SK-N-SH (cell line): Measurements from ENCODE around the gene TANC2. TPM values are rescaled to one million over a fixed set of nuclear protein-coding genes. Genes with fewer than 3 reads are reported as not detected.
A peak's percentile ranks its signal among the peaks of the same experiment; 100 is the strongest.

Source experiments
- CTCF ChIA-PET: fragments of 300-600, 350-600 bp; formaldehyde crosslinking; extraction: SDS; loops from one replicate; lab custom pipeline; 2021; lab: Yijun Ruan, JAX
- POLR2A ChIA-PET: fragments of 350-600 bp; sonication (Branson Sonifier 250); formaldehyde crosslinking; extraction: SDS; loops from one replicate; lab custom pipeline; 2020; ENCODE audit warnings: antibody characterized with exemption, inconsistent platforms; lab: Yijun Ruan, JAX
- DNase-seq: peaks from one replicate; pipeline ENCODE4 v3.0.0; 2012
- H2AFZ ChIP-seq: fragments of 200-600 bp; sonication (generic); 2 replicates; pipeline ENCODE4 v1.8.1; 2016; ENCODE audit warnings: antibody characterized with exemption, mild to moderate bottlenecking, low read depth
- H3F3A ChIP-seq: fragments of 200-600 bp; sonication (generic); replicated peaks from 2 replicates; pipeline ENCODE3; 2016; ENCODE audit warnings: antibody characterized with exemption, mild to moderate bottlenecking; ENCODE audit not compliant: insufficient read depth
- H3K27ac ChIP-seq, 2 experiments: fragments of 200-500 bp in 1 of 2; fragments of 200-600 bp in 1 of 2; sonication (Bioruptor generic) in 1 of 2; sonication (generic), shearing (Covaris generic) in 1 of 2; 2 replicates each; pipeline versions ENCODE4 v1.5.1 to v1.6.1; 2014 to 2016; ENCODE audit warnings: low read depth in 2 of 2, inconsistent platforms in 1 of 2, low read length in 1 of 2, mild to moderate bottlenecking in 1 of 2, mixed read lengths in 1 of 2
- H3K27me3 ChIP-seq: fragments of 200-600 bp; sonication (generic), shearing (Covaris generic); 2 replicates; pipeline ENCODE4 v1.6.1; 2016; ENCODE audit warnings: mixed run types; ENCODE audit not compliant: insufficient read depth
- H3K36me3 ChIP-seq, 2 experiments: fragments of 200-500 bp in 1 of 2; fragments of 200-600 bp in 1 of 2; sonication (Bioruptor generic) in 1 of 2; sonication (generic) in 1 of 2; replicated peaks in 1 of 2; 2 replicates each; pipeline versions ENCODE3 to v1.5.1; 2014 to 2016; ENCODE audit warnings: low read length in 1 of 2, mild to moderate bottlenecking in 1 of 2; ENCODE audit not compliant: insufficient read depth in 2 of 2, control insufficient read depth in 1 of 2
- H3K4me1 ChIP-seq, 2 experiments: fragments of 200-500 bp in 1 of 2; fragments of 200-600 bp in 1 of 2; sonication (Bioruptor generic) in 1 of 2; sonication (generic), shearing (Covaris generic) in 1 of 2; 2 replicates each; pipeline versions ENCODE4 v1.5.1 to v1.6.1; 2014 to 2016; ENCODE audit warnings: low read depth in 1 of 2, low read length in 1 of 2, mixed run types in 1 of 2; ENCODE audit not compliant: insufficient read depth in 2 of 2, control insufficient read depth in 1 of 2
- H3K4me2 ChIP-seq: fragments of 200-600 bp; sonication (generic), shearing (Covaris generic); 2 replicates; pipeline ENCODE4 v1.6.1; 2017; ENCODE audit warnings: mixed run types
- H3K4me3 ChIP-seq, 2 experiments: fragments of 200-500 bp in 1 of 2; fragments of 200-600 bp in 1 of 2; sonication (Bioruptor generic) in 1 of 2; sonication (generic), shearing (Covaris generic) in 1 of 2; 2 replicates each; pipeline versions ENCODE4 v1.5.1 to v1.8.1; 2014 to 2016; ENCODE audit warnings: low read depth in 2 of 2, inconsistent platforms in 1 of 2, low read length in 1 of 2, mild to moderate bottlenecking in 1 of 2, mixed read lengths in 1 of 2, moderate library complexity in 1 of 2
- H3K79me2 ChIP-seq: fragments of 200-600 bp; sonication (generic); 2 replicates; pipeline ENCODE4 v1.8.1; 2017; ENCODE audit warnings: mild to moderate bottlenecking; ENCODE audit not compliant: insufficient read depth
- H3K9ac ChIP-seq: fragments of 200-600 bp; sonication (generic); 2 replicates; pipeline ENCODE4 v1.6.1; 2017; ENCODE audit warnings: mixed run types
- H3K9me2 ChIP-seq: fragments of 200-600 bp; sonication (generic); 2 replicates; pipeline ENCODE4 v1.6.1; 2017; ENCODE audit warnings: mixed run types
- H3K9me3 ChIP-seq: fragments of 200-600 bp; sonication (generic); 2 replicates; pipeline ENCODE4 v1.6.1; 2017; ENCODE audit warnings: mixed run types, mild to moderate bottlenecking, moderate library complexity
- H4K20me1 ChIP-seq: fragments of 200-600 bp; sonication (generic); 2 replicates; pipeline ENCODE4 v1.6.1; 2017; ENCODE audit warnings: mild to moderate bottlenecking, mixed run types; ENCODE audit not compliant: insufficient read depth
- CHD2 ChIP-seq: fragments of 150-350 bp; IDR thresholded peaks from 2 replicates; pipeline ENCODE4 v1.6.1; 2018; ENCODE audit warnings: low read length; ENCODE audit not compliant: partially characterized antibody
- EZH2phosphoT487 ChIP-seq: fragments of 200-600 bp; sonication (generic); IDR thresholded peaks from 2 replicates; pipeline ENCODE4 v1.6.1; 2017; ENCODE audit warnings: low read depth, mixed run types, mild to moderate bottlenecking, antibody characterized with exemption, moderate library complexity, borderline replicate concordance
- FOXJ3 ChIP-seq: sonication (generic); formaldehyde crosslinking; IDR thresholded peaks from 2 replicates; pipeline ENCODE4 v1.5.1; 2020; ENCODE audit warnings: mild to moderate bottlenecking, missing genetic modification reagents
- GABPA ChIP-seq: IDR thresholded peaks from 2 replicates; pipeline ENCODE4 v1.4.0; 2012; ENCODE audit warnings: low read depth, mild to moderate bottlenecking
- GATA2 ChIP-seq: sonication (generic); formaldehyde crosslinking; IDR thresholded peaks from 2 replicates; pipeline ENCODE4 v1.5.0; 2020; ENCODE audit warnings: mild to moderate bottlenecking, missing genetic modification reagents
- NFIC ChIP-seq: IDR thresholded peaks from 2 replicates; pipeline ENCODE4 v1.4.0; 2012; ENCODE audit warnings: borderline replicate concordance
- NRF1 ChIP-seq: IDR thresholded peaks from 2 replicates; pipeline ENCODE4 v1.6.1; 2012; ENCODE audit warnings: low read depth, mild to moderate bottlenecking, low read length
- RFX5 ChIP-seq: IDR thresholded peaks from 2 replicates; pipeline ENCODE4 v1.6.1; 2012; ENCODE audit warnings: mild to moderate bottlenecking, improper control_type of control experiment, low read length
- RXRA ChIP-seq: IDR thresholded peaks from 2 replicates; pipeline ENCODE4 v1.4.0; 2012; ENCODE audit warnings: low read depth, mild to moderate bottlenecking, borderline replicate concordance
- SMC3 ChIP-seq: IDR thresholded peaks from 2 replicates; pipeline ENCODE4 v1.6.1; 2012; ENCODE audit warnings: low read depth, low read length, improper control_type of control experiment
- TCF12 ChIP-seq: IDR thresholded peaks from 2 replicates; pipeline ENCODE4 v1.4.0; 2012
- TEAD4 ChIP-seq: IDR thresholded peaks from 2 replicates; pipeline ENCODE4 v1.4.0; 2012; ENCODE audit warnings: mild to moderate bottlenecking, borderline replicate concordance; ENCODE audit not compliant: insufficient read depth
- YY1 ChIP-seq: IDR thresholded peaks from 2 replicates; pipeline ENCODE4 v1.4.0; 2012; ENCODE audit warnings: low read depth, mild to moderate bottlenecking
- WGBS: methylation state at CpG from one replicate; pipeline ENCODE4 v1.1.6; 2017; ENCODE audit warnings: low lambda C conversion rate; 5-methylcytosine and 5-hydroxymethylcytosine counted together
- polyA plus RNA-seq, 3 experiments: library from polyadenylated mRNA; depleted of rRNA; stranded (reverse); fragments of >200 nt; gene quantifications; 2 replicates each; pipeline ENCODE4 v1.2.3, GENCODE V29; 2012
- TF ChIP-seq, protein P1 (sequence below): IDR thresholded peaks from 2 replicates; pipeline ENCODE4 v1.4.0; 2012; ENCODE audit warnings: low read depth, borderline replicate concordance
- TF ChIP-seq, protein P2 (sequence below): fragments of 150-350 bp; IDR thresholded peaks from 2 replicates; pipeline ENCODE4 v1.6.1; 2017; ENCODE audit warnings: antibody characterized with exemption, low read length, low read depth, borderline replicate concordance
- TF ChIP-seq, protein P3 (sequence below): IDR thresholded peaks from 2 replicates; pipeline ENCODE4; 2012

Gene TANC2
- polyA plus RNA-seq, 1 of the 3 experiments (the other 2 are of a cell fraction) = 23.0 TPM

DNA sequence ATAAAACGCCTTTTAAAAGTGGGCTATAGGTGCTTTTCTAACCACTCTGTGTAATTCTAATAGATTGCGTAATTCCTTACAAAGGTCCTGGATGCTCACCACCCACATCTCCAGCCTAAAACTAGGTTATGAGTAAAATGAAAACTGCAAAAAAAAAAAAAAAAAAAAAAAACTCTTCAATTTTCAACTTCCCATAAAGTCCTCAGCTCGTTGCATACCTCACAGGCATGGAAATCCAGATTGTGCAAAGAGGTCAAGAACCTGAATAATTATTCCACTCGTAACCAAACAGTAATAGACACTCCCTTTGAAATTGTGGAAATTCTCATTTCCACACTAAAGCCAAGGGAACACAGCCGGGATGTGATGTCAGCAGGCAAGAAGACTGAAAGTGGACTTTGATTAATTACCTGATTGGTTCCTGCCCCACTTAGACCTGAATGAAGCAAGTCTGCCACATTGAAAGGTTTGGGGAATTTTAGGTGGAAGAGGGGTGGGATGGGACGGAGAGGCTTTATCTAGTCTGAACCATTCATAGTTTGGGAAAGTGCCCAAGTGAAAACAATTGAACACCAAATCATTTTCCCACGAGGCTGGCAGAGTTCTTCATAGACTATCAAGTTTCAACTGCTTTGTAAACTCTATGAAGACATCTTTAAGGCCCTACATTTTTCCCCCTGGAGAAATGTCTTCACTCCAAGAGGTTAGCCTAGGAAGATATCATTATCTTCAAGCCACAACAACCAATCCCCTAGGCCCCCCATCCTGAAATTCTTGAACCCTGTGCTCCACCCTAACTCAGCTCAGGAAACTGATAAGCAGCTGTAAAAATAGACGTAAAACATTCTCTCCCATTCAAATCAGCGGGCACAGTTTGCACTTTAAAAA, 49.1 kb upstream of the TANC2 start:
- H3K9ac ChIP-seq = no peak overlapping the region
- peaks cover 0 to 2% of the 10 kb centered on the region in 2 experiments; a peak in 1 of 4 replicates for H3K4me1 ChIP-seq
- no peaks in the 10 kb centered on the region for H3K27me3 ChIP-seq
- H3K9me3 ChIP-seq = no peaks in the 10 kb centered on the region
- WGBS = 85% methylated on average over 9 of the region's 9 CpGs
- H3K9me2 ChIP-seq = no peaks in the 10 kb centered on the region
- H4K20me1 ChIP-seq = no peaks in the 10 kb centered on the region
- no peaks in the 10 kb centered on the region for H3F3A ChIP-seq
- ChIA-PET POLR2A (interaction anchor here (0.6 kb wide), 1 partner anchor 773 kb away, joined by 3 read pairs; no protein-coding TSS in a partner anchor), CTCF (no interaction called here)
- no peak overlapping the region for H2AFZ ChIP-seq
- no peaks in the 10 kb centered on the region for H3K36me3 ChIP-seq
- DNase-seq = no peak
- no peak overlapping the region for H3K4me3 ChIP-seq
- TF ChIP-seq EZH2phosphoT487 (no peak), YY1 (no peak), NFIC (no peak), RFX5 (no peak), GATA2 (no peak), CHD2 (no peak), RXRA (no peak)
- TF ChIP-seq, protein P1, sequence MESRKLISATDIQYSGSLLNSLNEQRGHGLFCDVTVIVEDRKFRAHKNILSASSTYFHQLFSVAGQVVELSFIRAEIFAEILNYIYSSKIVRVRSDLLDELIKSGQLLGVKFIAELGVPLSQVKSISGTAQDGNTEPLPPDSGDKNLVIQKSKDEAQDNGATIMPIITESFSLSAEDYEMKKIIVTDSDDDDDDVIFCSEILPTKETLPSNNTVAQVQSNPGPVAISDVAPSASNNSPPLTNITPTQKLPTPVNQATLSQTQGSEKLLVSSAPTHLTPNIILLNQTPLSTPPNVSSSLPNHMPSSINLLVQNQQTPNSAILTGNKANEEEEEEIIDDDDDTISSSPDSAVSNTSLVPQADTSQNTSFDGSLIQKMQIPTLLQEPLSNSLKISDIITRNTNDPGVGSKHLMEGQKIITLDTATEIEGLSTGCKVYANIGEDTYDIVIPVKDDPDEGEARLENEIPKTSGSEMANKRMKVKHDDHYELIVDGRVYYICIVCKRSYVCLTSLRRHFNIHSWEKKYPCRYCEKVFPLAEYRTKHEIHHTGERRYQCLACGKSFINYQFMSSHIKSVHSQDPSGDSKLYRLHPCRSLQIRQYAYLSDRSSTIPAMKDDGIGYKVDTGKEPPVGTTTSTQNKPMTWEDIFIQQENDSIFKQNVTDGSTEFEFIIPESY = no peak
- TF ChIP-seq, protein P2, sequence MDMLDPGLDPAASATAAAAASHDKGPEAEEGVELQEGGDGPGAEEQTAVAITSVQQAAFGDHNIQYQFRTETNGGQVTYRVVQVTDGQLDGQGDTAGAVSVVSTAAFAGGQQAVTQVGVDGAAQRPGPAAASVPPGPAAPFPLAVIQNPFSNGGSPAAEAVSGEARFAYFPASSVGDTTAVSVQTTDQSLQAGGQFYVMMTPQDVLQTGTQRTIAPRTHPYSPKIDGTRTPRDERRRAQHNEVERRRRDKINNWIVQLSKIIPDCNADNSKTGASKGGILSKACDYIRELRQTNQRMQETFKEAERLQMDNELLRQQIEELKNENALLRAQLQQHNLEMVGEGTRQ = no peak
- no peaks in the 10 kb centered on the region for H3K79me2 ChIP-seq
- H3K27ac ChIP-seq = no peak overlapping the region
- no peak overlapping the region for H3K4me2 ChIP-seq

DNA sequence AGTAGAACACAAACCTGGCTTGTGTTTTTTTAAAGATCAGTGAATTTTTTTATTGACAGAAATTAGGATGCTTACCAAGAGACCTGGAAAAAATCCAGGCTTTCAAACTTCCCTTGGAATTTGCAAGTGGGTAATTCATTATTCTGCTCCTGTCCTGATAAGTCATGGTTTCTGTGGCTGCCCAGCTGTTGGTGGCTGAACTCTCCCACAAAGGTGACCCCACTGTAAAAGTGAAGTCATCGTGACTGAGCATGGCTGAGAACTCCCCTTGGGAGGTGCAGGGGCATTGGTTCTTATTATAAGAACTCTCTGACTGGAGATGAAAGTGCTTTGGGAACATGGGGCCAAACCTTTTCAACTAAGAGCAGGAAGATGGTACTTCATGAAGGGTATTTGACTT, 46.6 kb upstream of the TANC2 start:
- WGBS = 83% methylated on average over 1 of the region's 1 CpG
- POLR2A ChIA-PET = no interaction called here
- Histone ChIP-seq H3K9ac (no peak overlapping the region), H3K9me3 (no peaks in the 10 kb centered on the region), H3K4me1 (peaks cover 0 to 16% of the 10 kb centered on the region in 2 experiments; a peak in 2 of 4 replicates), H3K79me2 (no peaks in the 10 kb centered on the region), H3K27ac (no peak overlapping the region), H2AFZ (no peak overlapping the region), H3K27me3 (no peaks in the 10 kb centered on the region), H3K4me2 (no peak overlapping the region), H3K9me2 (no peaks in the 10 kb centered on the region), H3F3A (no peaks in the 10 kb centered on the region), H3K4me3 (no peak overlapping the region), H3K36me3 (no peaks in the 10 kb centered on the region), H4K20me1 (no peaks in the 10 kb centered on the region)
- TF ChIP-seq TCF12 (0 out of 2 replicates have a peak, but pooled peaks have one; percentile 5), SMC3 (no peak), TEAD4 (no peak), FOXJ3 (CRISPR knock-in tag) (no peak), NRF1 (no peak), GABPA (no peak)
- TF ChIP-seq, protein P3, sequence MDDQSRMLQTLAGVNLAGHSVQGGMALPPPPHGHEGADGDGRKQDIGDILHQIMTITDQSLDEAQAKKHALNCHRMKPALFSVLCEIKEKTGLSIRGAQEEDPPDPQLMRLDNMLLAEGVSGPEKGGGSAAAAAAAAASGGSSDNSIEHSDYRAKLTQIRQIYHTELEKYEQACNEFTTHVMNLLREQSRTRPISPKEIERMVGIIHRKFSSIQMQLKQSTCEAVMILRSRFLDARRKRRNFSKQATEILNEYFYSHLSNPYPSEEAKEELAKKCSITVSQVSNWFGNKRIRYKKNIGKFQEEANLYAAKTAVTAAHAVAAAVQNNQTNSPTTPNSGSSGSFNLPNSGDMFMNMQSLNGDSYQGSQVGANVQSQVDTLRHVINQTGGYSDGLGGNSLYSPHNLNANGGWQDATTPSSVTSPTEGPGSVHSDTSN = peak; percentile 20; the same call in 1 of the 2 replicates
- DNase-seq = no peak
- CTCF ChIA-PET = interaction anchor here (1.7 kb wide), 1 partner anchor 43 kb away, joined by 4 read pairs; no protein-coding TSS in a partner anchor
